GM15510 (cell line): ENCODE data around the gene LDB2.

ENCODE experiments used
- POLR2A ChIP-seq: IDR thresholded peaks from 3 replicates; pipeline ENCODE4 v1.6.1; 2011; ENCODE audit warnings: borderline replicate concordance; ENCODE audit not compliant: insufficient read length; ENCODE audit errors: extremely low read depth

The LDB2 gene

GRCh38 chr4:16809064-16809463, 89.4 kb downstream of the LDB2 start:
- TF ChIP-seq POLR2A: no peak

- TF ChIP-seq POLR2A: no peak
Measured at GRCh38 chr4:16807355-16807754, 91.1 kb downstream of the LDB2 start.

GRCh38 chr4:16804581-16804980, 93.9 kb downstream of the LDB2 start:
- TF ChIP-seq POLR2A: no peak

DNA sequence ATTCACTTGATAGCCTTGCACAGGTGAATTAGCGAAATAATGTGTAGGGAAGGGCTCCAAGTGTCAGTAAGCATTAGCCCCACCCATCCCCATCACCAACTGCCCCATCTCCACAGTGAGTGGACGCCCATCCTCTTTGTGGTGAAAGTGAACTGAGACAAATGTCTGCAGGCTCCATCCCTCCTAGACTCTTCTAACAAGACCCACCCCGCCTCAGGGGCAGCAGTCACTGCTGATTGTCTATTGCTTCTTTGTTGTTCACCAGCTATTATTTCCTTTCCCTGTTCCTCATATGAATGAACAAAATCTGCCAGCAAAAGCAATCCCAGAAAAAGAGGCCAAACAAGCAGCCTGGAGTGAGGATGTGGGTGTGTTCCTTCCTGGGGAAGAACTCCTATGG, 96.4 kb downstream of the LDB2 start:
- TF ChIP-seq POLR2A: no peak

DNA sequence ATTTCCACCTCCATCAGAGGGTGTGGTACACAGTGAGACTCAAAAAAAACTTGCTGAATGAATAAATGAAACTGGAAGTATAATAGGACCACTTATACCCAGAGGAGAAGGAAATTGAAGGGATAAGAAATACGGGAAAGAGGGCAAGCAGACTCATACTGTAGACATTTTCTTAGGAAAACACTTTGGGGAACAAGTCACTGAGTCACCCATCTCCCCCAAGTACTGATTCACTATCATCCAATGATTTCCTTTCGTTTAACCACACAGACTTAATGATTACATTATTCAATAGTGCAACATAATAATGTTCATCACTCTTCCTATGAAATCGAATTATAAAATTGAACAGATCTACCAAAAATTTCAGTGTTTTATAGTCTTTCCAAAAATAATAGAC, 97.1 kb downstream of the LDB2 start:
- TF ChIP-seq POLR2A: no peak

GRCh38 chr4:16794816-16795445, 103.5 kb downstream of the LDB2 start:
- TF ChIP-seq POLR2A: no peak

- no peak for TF ChIP-seq POLR2A
Measured at GRCh38 chr4:16791460-16791859, 107.0 kb downstream of the LDB2 start.

DNA sequence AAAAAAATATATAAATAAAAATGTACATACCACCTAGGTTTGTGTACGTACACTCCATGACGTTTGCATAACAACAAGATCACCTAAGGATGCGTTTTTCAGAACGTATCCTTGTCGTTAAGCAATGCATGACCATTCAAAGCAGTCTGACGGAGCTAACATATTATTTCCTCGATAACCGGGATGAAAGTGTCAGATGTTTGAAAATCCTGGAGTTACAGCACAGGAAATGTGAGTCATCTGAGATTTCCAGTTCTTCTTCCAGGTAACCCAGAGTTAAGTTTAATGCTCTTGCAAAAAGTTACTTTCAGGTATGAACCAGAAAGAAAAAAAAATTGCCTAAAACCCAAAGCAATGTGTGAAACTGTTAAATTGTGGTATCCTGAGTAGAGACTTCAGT, 107.9 kb downstream of the LDB2 start:
- TF ChIP-seq POLR2A: no peak

DNA sequence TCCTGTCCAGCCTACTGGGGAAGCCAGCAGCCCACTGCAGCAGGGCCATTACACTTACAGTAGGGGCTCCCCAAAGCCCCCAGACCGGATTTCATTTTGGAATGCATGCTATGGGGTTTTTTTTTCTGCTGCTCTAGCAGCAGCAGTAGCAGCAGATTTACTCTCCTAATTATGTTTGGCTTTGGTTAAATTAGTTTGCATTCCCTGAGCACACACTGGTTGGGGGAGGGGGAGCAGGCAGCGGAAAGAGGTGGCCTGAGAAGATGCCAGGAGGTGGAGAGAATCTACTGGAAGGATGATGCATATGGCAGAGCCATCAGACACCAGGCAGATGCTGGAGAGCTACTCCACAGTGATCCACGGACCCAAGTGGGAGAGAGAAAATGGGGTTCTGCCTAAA, 109.6 kb downstream of the LDB2 start:
- TF ChIP-seq POLR2A: no peak

DNA sequence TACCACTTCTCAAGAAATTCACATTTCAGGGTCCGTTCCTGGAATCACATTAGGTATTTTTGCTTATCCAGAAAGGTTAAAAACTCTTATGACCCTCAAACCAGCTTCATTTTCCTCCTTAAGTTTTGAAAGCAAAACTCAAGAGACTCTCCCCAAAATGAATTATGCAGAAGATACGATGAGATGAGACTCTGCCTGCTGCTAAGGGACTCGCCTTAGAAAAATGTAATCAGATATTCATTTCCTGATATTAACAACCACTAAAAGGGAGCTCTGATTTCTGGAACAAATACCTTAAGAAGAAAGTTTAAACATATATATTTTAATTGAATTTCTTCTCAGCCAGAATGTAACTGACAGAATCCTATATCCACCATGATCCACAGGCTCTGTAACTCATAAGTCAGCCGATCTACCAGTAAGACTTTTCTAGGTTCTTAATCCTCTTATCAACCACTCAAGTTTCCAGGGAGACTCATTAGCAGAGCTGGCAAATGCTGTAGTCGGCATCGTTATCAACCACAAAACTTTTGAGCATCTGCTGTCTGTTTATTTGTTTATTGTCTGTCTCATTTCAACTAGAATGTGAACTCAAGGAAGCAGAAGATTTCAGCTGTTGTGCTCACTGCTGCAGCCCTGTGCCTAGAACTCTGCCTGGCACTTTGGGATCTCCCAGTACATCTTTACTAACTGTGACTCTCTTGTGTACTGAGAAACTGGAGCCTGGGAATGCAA, 112.5 kb downstream of the LDB2 start:
- no peak for TF ChIP-seq POLR2A

DNA sequence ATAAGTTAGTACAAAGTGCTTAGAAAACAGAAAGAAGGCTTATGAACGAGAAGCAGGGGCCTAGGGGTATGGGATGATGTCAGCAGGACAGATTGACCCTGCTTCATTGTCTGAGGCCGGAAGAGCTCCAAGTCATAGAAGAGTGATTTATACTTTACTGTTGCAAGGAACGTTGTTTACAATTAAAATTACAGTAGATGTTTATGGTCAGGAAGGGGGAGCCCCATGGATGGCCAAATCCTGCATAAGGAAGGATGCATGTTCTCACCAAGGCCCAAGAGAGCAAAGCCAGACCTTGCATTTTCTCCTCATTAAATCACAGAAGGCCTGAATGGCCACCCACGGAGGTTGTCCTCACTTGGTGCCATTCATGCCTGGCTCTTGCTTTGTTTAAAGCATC, 115.3 kb downstream of the LDB2 start:
- TF ChIP-seq POLR2A: no peak

DNA sequence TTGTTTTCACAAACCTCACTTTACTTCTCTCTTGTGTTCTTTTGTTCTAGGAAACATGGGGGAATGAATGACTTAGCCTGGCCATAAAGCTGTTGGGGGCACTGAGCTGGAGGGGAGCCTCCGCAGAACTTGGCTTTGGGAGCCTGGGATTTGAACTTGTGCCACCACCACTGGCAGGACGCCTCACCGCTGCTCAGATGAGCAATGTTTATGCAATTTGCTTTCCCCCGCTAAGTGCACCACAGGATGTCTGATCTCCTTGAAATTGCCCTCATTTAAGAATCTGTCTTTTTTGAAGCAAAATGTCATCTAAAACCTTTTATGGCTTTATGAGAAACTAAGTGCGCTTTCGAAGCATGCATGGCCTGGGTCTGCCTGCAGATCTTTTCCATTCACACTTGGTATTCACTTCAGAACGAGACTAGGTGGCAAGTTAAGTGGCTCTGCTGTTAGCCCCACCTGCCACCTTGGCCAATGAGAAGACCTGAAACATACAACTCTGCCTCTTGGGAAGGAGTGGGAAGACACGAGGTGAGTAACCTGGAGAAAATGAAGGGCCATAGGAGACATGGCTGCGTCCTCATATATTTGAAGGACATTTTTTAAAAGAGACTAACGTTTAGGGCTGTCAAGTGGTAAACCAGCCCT, 119.3 kb downstream of the LDB2 start:
- no peak for TF ChIP-seq POLR2A

GRCh38 chr4:16777726-16778125, 120.7 kb downstream of the LDB2 start:
- no peak for TF ChIP-seq POLR2A

DNA sequence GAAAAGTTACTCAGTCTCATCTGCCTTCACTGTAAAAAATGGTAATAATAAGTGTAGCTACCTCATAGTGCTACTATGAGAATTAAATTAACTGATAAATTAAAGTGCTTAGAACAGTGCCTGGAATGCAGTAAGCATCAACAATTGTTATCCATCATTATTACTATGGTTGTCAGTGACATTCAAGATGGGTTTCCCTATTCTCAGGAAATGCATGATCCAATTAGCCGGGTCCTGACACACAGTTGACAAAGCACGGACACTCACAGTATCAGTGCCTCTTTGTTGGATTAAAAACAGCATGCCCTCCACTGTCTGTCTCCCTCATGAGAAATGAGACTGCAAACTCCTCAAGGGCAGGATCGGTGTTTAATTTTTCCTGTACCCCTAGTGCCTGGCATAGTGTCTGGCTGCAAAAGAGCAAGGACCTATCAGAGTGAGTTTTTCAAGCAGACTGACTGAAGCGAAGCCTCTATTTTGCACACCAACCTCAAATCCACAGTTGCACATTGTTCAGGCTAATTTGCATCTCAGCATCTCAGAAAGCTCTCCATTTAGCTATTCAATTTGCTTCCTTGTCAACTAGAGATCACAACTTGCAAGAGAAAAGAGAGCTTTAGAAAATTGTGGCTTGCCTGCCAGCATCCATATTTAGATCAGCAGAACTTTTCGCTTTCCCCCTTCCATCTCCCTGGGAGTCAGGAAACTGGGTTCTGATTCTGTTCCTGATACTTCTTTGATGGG, 122.9 kb downstream of the LDB2 start:
- no peak for TF ChIP-seq POLR2A

DNA sequence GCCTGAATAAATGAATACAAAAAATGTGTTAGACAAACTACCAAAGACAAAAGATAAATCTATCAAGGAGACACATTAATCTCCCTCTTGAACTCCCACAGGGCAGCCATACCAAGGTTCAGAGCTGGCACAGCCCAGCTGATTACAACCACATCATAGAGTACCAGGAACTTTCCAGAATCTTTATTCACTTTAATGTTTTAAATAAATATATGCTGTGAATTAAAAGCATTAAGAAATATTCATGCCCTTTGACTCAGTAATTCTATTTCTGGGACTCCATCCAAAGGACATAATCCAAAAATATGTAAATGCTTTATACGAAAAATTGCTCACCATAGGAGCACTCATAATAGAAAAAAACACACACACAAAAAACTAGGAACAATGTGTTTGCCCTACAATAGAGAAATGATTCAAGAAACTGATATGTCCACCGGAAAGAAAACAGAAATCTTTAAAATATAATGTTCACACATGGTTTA, 126.0 kb downstream of the LDB2 start:
- no peak for TF ChIP-seq POLR2A
